Occipital lobe (tissue), 2 donors: ENCODE measurements around the gene SLC22A3. TPM values are rescaled to one million over a fixed set of nuclear protein-coding genes. Genes with fewer than 3 reads are reported as not detected.

Experiments used
- DNase-seq: peaks from one replicate; lab custom pipeline; 2025; lab: John Stamatoyannopoulos, UW
- total RNA-seq: library from RNA; depleted of rRNA; stranded (reverse); fragments of >200 nt; gene quantifications from one replicate; pipeline ENCODE4 v1.2.3, GENCODE V29; 2014

Gene SLC22A3
- total RNA-seq, 1 donor from 2014 or later = 3.7 TPM

GRCh38 chr6:160333841-160334240, 14.3 kb upstream of the SLC22A3 start:
- DNase-seq = no peak

GRCh38 chr6:160336200-160336599, 12.0 kb upstream of the SLC22A3 start:
- no peak for DNase-seq

- no peak for DNase-seq
These were observed 10.9 kb upstream of the SLC22A3 start for GRCh38 chr6:160337301-160337700.

- no peak for DNase-seq
These were observed 10.2 kb upstream of the SLC22A3 start for GRCh38 chr6:160337991-160338390.

GRCh38 chr6:160343144-160343543, 5.0 kb upstream of the SLC22A3 start:
- no peak for DNase-seq

GRCh38 chr6:160344271-160344670, 3.9 kb upstream of the SLC22A3 start:
- DNase-seq = no peak

GRCh38 chr6:160347259-160348222, 637 bp upstream of the SLC22A3 start:
- no peak for DNase-seq

GRCh38 chr6:160349020-160349441, 853 bp downstream of the SLC22A3 start:
- DNase-seq = no peak

- DNase-seq = no peak
These were observed 1.7 kb downstream of the SLC22A3 start for GRCh38 chr6:160349814-160350350.

- no peak for DNase-seq
These were observed 5.8 kb downstream of the SLC22A3 start for GRCh38 chr6:160353950-160354496.

- no peak for DNase-seq
These were observed 6.8 kb downstream of the SLC22A3 start for GRCh38 chr6:160355001-160355400.

GRCh38 chr6:160356074-160356744, 8.0 kb downstream of the SLC22A3 start:
- DNase-seq = no peak

GRCh38 chr6:160357088-160357487, 8.9 kb downstream of the SLC22A3 start:
- DNase-seq = no peak

GRCh38 chr6:160358225-160359119, 10.3 kb downstream of the SLC22A3 start:
- DNase-seq = no peak

- DNase-seq = no peak
These were observed 12.8 kb downstream of the SLC22A3 start for GRCh38 chr6:160360955-160361354.

GRCh38 chr6:160362556-160362955, 14.4 kb downstream of the SLC22A3 start:
- no peak for DNase-seq

GRCh38 chr6:160363016-160363996, 15.1 kb downstream of the SLC22A3 start:
- no peak for DNase-seq

GRCh38 chr6:160365117-160365516, 16.9 kb downstream of the SLC22A3 start:
- no peak for DNase-seq

GRCh38 chr6:160367798-160368547, 19.8 kb downstream of the SLC22A3 start:
- no peak for DNase-seq
